HepG2 (cell line): ENCODE results near the gene RNASE7. TPM values are rescaled to one million over a fixed set of nuclear protein-coding genes. Genes with fewer than 3 reads are reported as not detected.

Experiments used
- DNMT1 ChIP-seq: sonication (generic); formaldehyde crosslinking; IDR thresholded peaks from 2 replicates; pipeline ENCODE4 v1.5.1; 2020; ENCODE audit warnings: mild to moderate bottlenecking, missing genetic modification reagents
- ETV6 ChIP-seq: sonication (generic); formaldehyde crosslinking; conservative IDR thresholded peaks from 2 replicates; pipeline ENCODE4 v1.4.0; 2020; ENCODE audit warnings: missing genetic modification reagents
- FOXK1 ChIP-seq: sonication (generic); formaldehyde crosslinking; IDR thresholded peaks from 2 replicates; pipeline ENCODE4 v1.4.0; 2020; ENCODE audit warnings: low read depth, missing genetic modification reagents, borderline replicate concordance
- GPN1 ChIP-seq: sonication (generic); formaldehyde crosslinking; IDR thresholded peaks from 2 replicates; pipeline ENCODE4 v1.5.1; 2020; ENCODE audit warnings: missing genetic modification reagents, borderline replicate concordance
- HMG20A ChIP-seq: IDR thresholded peaks from 2 replicates; pipeline ENCODE4 v1.6.1; 2016; ENCODE audit warnings: borderline replicate concordance
- PHF21A ChIP-seq: sonication (generic); formaldehyde crosslinking; IDR thresholded peaks from 2 replicates; pipeline ENCODE4 v1.5.0; 2020; ENCODE audit warnings: mild to moderate bottlenecking, missing genetic modification reagents
- YEATS4 ChIP-seq: sonication (generic); formaldehyde crosslinking; IDR thresholded peaks from 2 replicates; pipeline ENCODE4 v1.4.0; 2020; ENCODE audit warnings: missing genetic modification reagents, borderline replicate concordance
- ZBTB7A ChIP-seq: sonication (generic); formaldehyde crosslinking; IDR thresholded peaks from 2 replicates; pipeline ENCODE4 v1.8.0; 2022; ENCODE audit warnings: mild to moderate bottlenecking, missing genetic modification reagents
- ZEB1 ChIP-seq: IDR thresholded peaks from 2 replicates; pipeline ENCODE4 v1.6.1; 2012; ENCODE audit warnings: mild to moderate bottlenecking, low read depth, inconsistent platforms; ENCODE audit not compliant: insufficient replicate concordance
- ZFP41 ChIP-seq: sonication (generic); formaldehyde crosslinking; IDR thresholded peaks from 2 replicates; pipeline ENCODE4 v1.4.0; 2020; ENCODE audit warnings: mild to moderate bottlenecking, missing genetic modification reagents, borderline replicate concordance
- ZFX ChIP-seq: sonication (generic); formaldehyde crosslinking; IDR thresholded peaks from 2 replicates; pipeline ENCODE4 v1.4.0; 2020; ENCODE audit warnings: mild to moderate bottlenecking, low read depth, missing genetic modification reagents, moderate library complexity
- ZNF572 ChIP-seq: sonication (generic); formaldehyde crosslinking; IDR thresholded peaks from 2 replicates; pipeline ENCODE4 v1.5.1; 2020; ENCODE audit warnings: mild to moderate bottlenecking, missing genetic modification reagents
- ZNF777 ChIP-seq: sonication (generic); formaldehyde crosslinking; IDR thresholded peaks from 2 replicates; pipeline ENCODE4 v1.4.0; 2020; ENCODE audit warnings: missing genetic modification reagents
- polyA plus RNA-seq, 8 experiments: library from polyadenylated mRNA; depleted of rRNA in 3 of 8; stranded (reverse) in 7 of 8; unstranded in 1 of 8; fragments of >200 nt; fragmentation: Illumina TruSeq in 4 of 8; extraction: Trizol in 4 of 8; gene quantifications; 2 replicates each; pipeline versions ENCODE4 v1.2.1 to v1.2.3, GENCODE V29; 2011 to 2016; ENCODE audit warnings: low read depth in 4 of 8, missing spikeins in 1 of 8, mixed read lengths in 1 of 8; ENCODE audit not compliant: insufficient read depth in 1 of 8
- total RNA-seq, 5 experiments: library from RNA; depleted of rRNA; stranded (reverse); fragments of >200 nt; fragmentation: Illumina TruSeq; extraction: Trizol; gene quantifications; 2 replicates each; pipeline ENCODE4 v1.2.3, GENCODE V29; 2016; ENCODE audit warnings: low read depth in 1 of 5
- TF ChIP-seq, protein P1 (sequence below): sonication (generic); formaldehyde crosslinking; IDR thresholded peaks from 2 replicates; pipeline ENCODE4 v1.8.0; 2022; ENCODE audit warnings: missing genetic modification reagents, mild to moderate bottlenecking, borderline replicate concordance
- TF ChIP-seq, protein P2 (sequence below): IDR thresholded peaks from 2 replicates; pipeline ENCODE4 v1.6.1; 2016; ENCODE audit warnings: low read depth
- TF ChIP-seq, protein P3 (sequence below): sonication (generic); formaldehyde crosslinking; IDR thresholded peaks from 2 replicates; pipeline ENCODE4 v1.4.0; 2020; ENCODE audit warnings: missing genetic modification reagents
- TF ChIP-seq, protein P4 (sequence below): sonication (generic); formaldehyde crosslinking; IDR thresholded peaks from 2 replicates; pipeline ENCODE4 v1.4.0; 2020; ENCODE audit warnings: missing genetic modification reagents
- TF ChIP-seq, protein P5 (sequence below): IDR thresholded peaks from 2 replicates; pipeline ENCODE4 v1.6.1; 2016; ENCODE audit warnings: low read depth, borderline replicate concordance
- TF ChIP-seq, protein P6 (sequence below): sonication (generic); formaldehyde crosslinking; IDR thresholded peaks from 2 replicates; pipeline ENCODE4 v1.5.1; 2020; ENCODE audit warnings: mild to moderate bottlenecking, missing genetic modification reagents, moderate library complexity
- TF ChIP-seq, protein P7 (sequence below): sonication (generic); formaldehyde crosslinking; IDR thresholded peaks from 2 replicates; pipeline ENCODE4 v1.9.0; 2022; ENCODE audit warnings: low read depth, missing genetic modification reagents

Gene RNASE7
- total and polyA plus RNA-seq, 2 of the 13 experiments (the other 11 are each of a cell fraction or from before 2014, with no cell fraction given), result 0.04 TPM; not detected in 1

DNA sequence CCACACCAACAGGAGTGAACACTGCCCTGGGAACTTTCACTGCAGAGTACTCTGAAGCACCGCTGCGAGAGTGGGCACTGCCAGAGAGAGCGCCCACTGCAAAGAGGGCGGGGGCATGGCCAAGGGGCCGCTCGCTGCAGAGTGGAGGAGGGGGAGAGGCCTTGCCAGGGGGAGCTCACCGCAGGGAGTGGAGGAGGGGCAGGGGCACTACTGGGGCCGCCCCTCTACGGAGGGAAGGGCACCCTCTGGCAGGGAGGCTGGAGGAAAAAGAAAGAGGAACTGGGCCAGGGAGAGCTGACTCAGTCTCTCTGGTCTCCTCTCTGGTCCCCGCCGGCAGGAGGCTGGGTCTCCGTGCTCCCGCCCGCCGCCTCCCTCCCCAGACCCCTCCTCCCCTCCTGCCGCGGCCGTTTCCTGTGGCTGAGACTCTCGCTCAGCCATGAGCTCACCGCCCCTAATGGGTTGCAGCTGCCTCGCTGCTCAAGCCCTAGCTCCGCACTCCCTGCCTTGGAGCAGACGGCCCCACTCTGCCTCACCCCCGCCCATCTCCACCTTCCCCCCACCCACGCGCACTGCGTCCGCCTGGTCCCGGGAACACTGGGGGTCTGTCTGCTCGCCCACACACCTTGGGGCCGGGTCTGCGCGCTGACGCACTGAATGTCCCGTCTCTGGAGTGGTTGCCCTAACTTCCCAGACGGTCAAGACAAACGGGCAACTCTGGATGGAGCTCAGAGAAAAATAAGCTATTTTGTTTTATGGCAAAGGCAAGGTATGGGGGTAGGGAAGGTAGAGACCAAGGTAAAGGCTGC lies 29.3 kb downstream of the RNASE7 start (continued):
- TF ChIP-seq, protein P1, sequence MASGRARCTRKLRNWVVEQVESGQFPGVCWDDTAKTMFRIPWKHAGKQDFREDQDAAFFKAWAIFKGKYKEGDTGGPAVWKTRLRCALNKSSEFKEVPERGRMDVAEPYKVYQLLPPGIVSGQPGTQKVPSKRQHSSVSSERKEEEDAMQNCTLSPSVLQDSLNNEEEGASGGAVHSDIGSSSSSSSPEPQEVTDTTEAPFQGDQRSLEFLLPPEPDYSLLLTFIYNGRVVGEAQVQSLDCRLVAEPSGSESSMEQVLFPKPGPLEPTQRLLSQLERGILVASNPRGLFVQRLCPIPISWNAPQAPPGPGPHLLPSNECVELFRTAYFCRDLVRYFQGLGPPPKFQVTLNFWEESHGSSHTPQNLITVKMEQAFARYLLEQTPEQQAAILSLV (CRISPR knock-in tag), result peak; percentile 43; the same call in 1 of the 2 replicates
- TF ChIP-seq, protein P2, sequence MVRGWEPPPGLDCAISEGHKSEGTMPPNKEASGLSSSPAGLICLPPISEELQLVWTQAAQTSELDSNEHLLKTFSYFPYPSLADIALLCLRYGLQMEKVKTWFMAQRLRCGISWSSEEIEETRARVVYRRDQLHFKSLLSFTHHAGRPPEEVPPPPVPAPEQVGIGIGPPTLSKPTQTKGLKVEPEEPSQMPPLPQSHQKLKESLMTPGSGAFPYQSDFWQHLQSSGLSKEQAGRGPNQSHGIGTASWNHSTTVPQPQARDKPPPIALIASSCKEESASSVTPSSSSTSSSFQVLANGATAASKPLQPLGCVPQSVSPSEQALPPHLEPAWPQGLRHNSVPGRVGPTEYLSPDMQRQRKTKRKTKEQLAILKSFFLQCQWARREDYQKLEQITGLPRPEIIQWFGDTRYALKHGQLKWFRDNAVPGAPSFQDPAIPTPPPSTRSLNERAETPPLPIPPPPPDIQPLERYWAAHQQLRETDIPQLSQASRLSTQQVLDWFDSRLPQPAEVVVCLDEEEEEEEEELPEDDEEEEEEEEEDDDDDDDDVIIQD (CRISPR knock-in tag), result no peak
- TF ChIP-seq, protein P3, sequence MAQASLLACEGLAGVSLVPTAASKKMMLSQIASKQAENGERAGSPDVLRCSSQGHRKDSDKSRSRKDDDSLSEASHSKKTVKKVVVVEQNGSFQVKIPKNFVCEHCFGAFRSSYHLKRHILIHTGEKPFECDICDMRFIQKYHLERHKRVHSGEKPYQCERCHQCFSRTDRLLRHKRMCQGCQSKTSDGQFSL, result no peak
- TF ChIP-seq HMG20A (CRISPR knock-in tag), result no peak
- no peak for TF ChIP-seq ETV6
- no peak for TF ChIP-seq ZEB1
- no peak for TF ChIP-seq YEATS4 (CRISPR knock-in tag)
- no peak for TF ChIP-seq PHF21A (CRISPR knock-in tag)
- no peak for TF ChIP-seq FOXK1
- TF ChIP-seq, protein P4, sequence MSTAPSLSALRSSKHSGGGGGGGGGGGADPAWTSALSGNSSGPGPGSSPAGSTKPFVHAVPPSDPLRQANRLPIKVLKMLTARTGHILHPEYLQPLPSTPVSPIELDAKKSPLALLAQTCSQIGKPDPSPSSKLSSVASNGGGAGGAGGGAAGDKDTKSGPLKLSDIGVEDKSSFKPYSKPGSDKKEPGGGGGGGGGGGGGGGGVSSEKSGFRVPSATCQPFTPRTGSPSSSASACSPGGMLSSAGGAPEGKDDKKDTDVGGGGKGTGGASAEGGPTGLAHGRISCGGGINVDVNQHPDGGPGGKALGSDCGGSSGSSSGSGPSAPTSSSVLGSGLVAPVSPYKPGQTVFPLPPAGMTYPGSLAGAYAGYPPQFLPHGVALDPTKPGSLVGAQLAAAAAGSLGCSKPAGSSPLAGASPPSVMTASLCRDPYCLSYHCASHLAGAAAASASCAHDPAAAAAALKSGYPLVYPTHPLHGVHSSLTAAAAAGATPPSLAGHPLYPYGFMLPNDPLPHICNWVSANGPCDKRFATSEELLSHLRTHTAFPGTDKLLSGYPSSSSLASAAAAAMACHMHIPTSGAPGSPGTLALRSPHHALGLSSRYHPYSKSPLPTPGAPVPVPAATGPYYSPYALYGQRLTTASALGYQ (CRISPR knock-in tag), result no peak
- TF ChIP-seq ZBTB7A (CRISPR knock-in tag), result peak; percentile 67; the same call in 1 of the 2 replicates
- TF ChIP-seq, protein P5, sequence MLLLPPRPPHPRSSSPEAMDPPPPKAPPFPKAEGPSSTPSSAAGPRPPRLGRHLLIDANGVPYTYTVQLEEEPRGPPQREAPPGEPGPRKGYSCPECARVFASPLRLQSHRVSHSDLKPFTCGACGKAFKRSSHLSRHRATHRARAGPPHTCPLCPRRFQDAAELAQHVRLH (CRISPR knock-in tag), result no peak
- TF ChIP-seq, protein P6, sequence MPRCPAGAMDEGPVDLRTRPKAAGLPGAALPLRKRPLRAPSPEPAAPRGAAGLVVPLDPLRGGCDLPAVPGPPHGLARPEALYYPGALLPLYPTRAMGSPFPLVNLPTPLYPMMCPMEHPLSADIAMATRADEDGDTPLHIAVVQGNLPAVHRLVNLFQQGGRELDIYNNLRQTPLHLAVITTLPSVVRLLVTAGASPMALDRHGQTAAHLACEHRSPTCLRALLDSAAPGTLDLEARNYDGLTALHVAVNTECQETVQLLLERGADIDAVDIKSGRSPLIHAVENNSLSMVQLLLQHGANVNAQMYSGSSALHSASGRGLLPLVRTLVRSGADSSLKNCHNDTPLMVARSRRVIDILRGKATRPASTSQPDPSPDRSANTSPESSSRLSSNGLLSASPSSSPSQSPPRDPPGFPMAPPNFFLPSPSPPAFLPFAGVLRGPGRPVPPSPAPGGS (CRISPR knock-in tag), result no peak
- TF ChIP-seq GPN1 (CRISPR knock-in tag), result no peak
- TF ChIP-seq DNMT1, result no peak
- no peak for TF ChIP-seq ZNF777 (CRISPR knock-in tag)
- TF ChIP-seq ZFP41 (CRISPR knock-in tag), result 0 out of 2 replicates have a peak, but pooled peaks have one; percentile 45
- 0 out of 2 replicates have a peak, but pooled peaks have one; percentile 65 for TF ChIP-seq ZNF572 (CRISPR knock-in tag)
- TF ChIP-seq ZFX (CRISPR knock-in tag), result peak; percentile 7; the same call in 1 of the 2 replicates
- TF ChIP-seq, protein P7, sequence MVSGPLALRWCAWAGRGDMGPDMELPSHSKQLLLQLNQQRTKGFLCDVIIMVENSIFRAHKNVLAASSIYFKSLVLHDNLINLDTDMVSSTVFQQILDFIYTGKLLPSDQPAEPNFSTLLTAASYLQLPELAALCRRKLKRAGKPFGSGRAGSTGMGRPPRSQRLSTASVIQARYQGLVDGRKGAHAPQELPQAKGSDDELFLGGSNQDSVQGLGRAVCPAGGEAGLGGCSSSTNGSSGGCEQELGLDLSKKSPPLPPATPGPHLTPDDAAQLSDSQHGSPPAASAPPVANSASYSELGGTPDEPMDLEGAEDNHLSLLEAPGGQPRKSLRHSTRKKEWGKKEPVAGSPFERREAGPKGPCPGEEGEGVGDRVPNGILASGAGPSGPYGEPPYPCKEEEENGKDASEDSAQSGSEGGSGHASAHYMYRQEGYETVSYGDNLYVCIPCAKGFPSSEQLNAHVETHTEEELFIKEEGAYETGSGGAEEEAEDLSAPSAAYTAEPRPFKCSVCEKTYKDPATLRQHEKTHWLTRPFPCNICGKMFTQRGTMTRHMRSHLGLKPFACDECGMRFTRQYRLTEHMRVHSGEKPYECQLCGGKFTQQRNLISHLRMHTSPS (CRISPR knock-in tag), result peak; percentile 97
